ENCODE measurements around the gene EHD4.

The EHD4 gene

GRCh38 chr15:41849204-41849603 lies 123.2 kb downstream of the EHD4 start:
- TF ChIP-seq POLR2A (IDR thresholded peaks at IDR 0.05; ENCODE audit: low read length) (no peak), GATA1 (IDR thresholded peaks at IDR 0.05; ENCODE audit: low read depth, low read length) (no peak)
- DNase-seq: no peak

- no peak for DNase-seq
- TF ChIP-seq GATA1 (IDR thresholded peaks at IDR 0.05; ENCODE audit: low read depth, low read length) (no peak), POLR2A (IDR thresholded peaks at IDR 0.05; ENCODE audit: low read length) (no peak)
Observed at GRCh38 chr15:41848631-41849030, 123.7 kb downstream of the EHD4 start.

- no peak for DNase-seq
- TF ChIP-seq GATA1 (IDR thresholded peaks at IDR 0.05; ENCODE audit: low read depth, low read length) (no peak), POLR2A (IDR thresholded peaks at IDR 0.05; ENCODE audit: low read length) (no peak)
Observed at GRCh38 chr15:41847981-41848380, 124.4 kb downstream of the EHD4 start.

- TF ChIP-seq GATA1 (IDR thresholded peaks at IDR 0.05; ENCODE audit: low read depth, low read length): no peak
- TF ChIP-seq POLR2A (IDR thresholded peaks at IDR 0.05; ENCODE audit: low read length): no peak
- no peak for DNase-seq
Observed at GRCh38 chr15:41847206-41847605, 125.2 kb downstream of the EHD4 start.

Data from erythroblast (primary cell).